K562 (cell line): ENCODE measurements around the gene FAM110D. TPM values are rescaled to one million over a fixed set of nuclear protein-coding genes. Genes with fewer than 3 reads are reported as not detected.

Experiments
- KDM4B ChIP-seq, 2 experiments: fragments of 450-650 bp in 1 of 2; sonication (generic) in 1 of 2; IDR thresholded peaks; 2 replicates each; pipeline ENCODE4 v1.6.1; 2016 to 2017; ENCODE audit warnings: borderline replicate concordance in 2 of 2, antibody characterized with exemption in 1 of 2, low read depth in 1 of 2, mild to moderate bottlenecking in 1 of 2
- PML ChIP-seq: IDR thresholded peaks from 2 replicates; pipeline ENCODE4 v1.6.1; 2012; ENCODE audit warnings: low read length, inconsistent platforms
- RBFOX2 ChIP-seq: fragments of 200-400 bp; formaldehyde crosslinking; IDR thresholded peaks from 2 replicates; pipeline ENCODE4 v1.6.1; 2017; ENCODE audit warnings: low read depth, mild to moderate bottlenecking, low read length, moderate library complexity
- RFX5 ChIP-seq: IDR thresholded peaks from 2 replicates; pipeline ENCODE4 v1.6.1; 2011; ENCODE audit warnings: low read depth, mild to moderate bottlenecking, improper control_type of control experiment, low read length
- polyA plus RNA-seq, 8 experiments: library from polyadenylated mRNA; depleted of rRNA in 4 of 8; stranded (reverse) in 5 of 8; unstranded in 3 of 8; fragments of >200 nt; fragmentation: Nextera tagmentation in 2 of 8; fragmentation: Illumina TruSeq in 1 of 8; extraction: Ambion mirVana in 2 of 8; extraction: Trizol in 1 of 8; gene quantifications; 2 replicates each; pipeline versions ENCODE4 v1.2.1 to v1.2.3, GENCODE V29; 2011 to 2014; ENCODE audit warnings: inconsistent platforms in 1 of 8, missing spikeins in 1 of 8
- total RNA-seq, 7 experiments: library from RNA; depleted of rRNA in 6 of 7; stranded (reverse); fragments of >200 nt in 6 of 7; fragmentation: Illumina TruSeq in 2 of 7; extraction: Trizol in 2 of 7; gene quantifications; 2 replicates each; pipeline versions ENCODE4 v1.2.1 to v1.2.3, GENCODE V29; 2011 to 2021; ENCODE audit warnings: low replicate concordance in 1 of 7
- TF ChIP-seq, protein P1 (sequence below), 2 experiments: fragments of 150-350 bp in 1 of 2; IDR thresholded peaks; 2 replicates each; pipeline ENCODE4 v1.6.1; 2012 to 2016; ENCODE audit warnings: low read depth in 2 of 2, low read length in 2 of 2, mild to moderate bottlenecking in 1 of 2, moderate library complexity in 1 of 2
- TF ChIP-seq, protein P2 (sequence below): fragments of 450-650 bp; IDR thresholded peaks from 2 replicates; pipeline ENCODE4 v1.6.1; 2016; ENCODE audit warnings: borderline replicate concordance
- TF ChIP-seq, protein P3 (sequence below): sonication (generic); formaldehyde crosslinking; IDR thresholded peaks from 2 replicates; pipeline ENCODE4 v1.8.0; 2022; ENCODE audit warnings: missing genetic modification reagents, mild to moderate bottlenecking, borderline replicate concordance
- TF ChIP-seq, protein P4 (sequence below): IDR thresholded peaks from 2 replicates; pipeline ENCODE4 v1.6.1; 2014; ENCODE audit warnings: antibody characterized with exemption
- TF ChIP-seq, protein P5 (sequence below), 3 experiments: fragments of 200-800 bp in 1 of 3; sonication (Bioruptor generic) in 1 of 3; sonication (generic) in 1 of 3; formaldehyde crosslinking in 1 of 3; IDR thresholded peaks; 2 replicates each; pipeline versions ENCODE4 v1.6.1 to v1.8.0; 2016 to 2022; ENCODE audit warnings: mild to moderate bottlenecking in 2 of 3, missing compliant biosample characterization in 2 of 3, missing genetic modification characterization in 2 of 3, missing genetic modification reagents in 1 of 3
- TF ChIP-seq, protein P6 (sequence below): fragments of 250-450 bp; sonication (Bioruptor Pico); IDR thresholded peaks from 2 replicates; pipeline ENCODE4 v1.5.0; 2022; ENCODE audit warnings: mild to moderate bottlenecking

FAM110D gene
- total and polyA plus RNA-seq, 9 of the 15 experiments (the other 6 are each of a cell fraction or from before 2014, with no cell fraction given) = 0.04 to 1.1 (median 0.33) TPM

DNA sequence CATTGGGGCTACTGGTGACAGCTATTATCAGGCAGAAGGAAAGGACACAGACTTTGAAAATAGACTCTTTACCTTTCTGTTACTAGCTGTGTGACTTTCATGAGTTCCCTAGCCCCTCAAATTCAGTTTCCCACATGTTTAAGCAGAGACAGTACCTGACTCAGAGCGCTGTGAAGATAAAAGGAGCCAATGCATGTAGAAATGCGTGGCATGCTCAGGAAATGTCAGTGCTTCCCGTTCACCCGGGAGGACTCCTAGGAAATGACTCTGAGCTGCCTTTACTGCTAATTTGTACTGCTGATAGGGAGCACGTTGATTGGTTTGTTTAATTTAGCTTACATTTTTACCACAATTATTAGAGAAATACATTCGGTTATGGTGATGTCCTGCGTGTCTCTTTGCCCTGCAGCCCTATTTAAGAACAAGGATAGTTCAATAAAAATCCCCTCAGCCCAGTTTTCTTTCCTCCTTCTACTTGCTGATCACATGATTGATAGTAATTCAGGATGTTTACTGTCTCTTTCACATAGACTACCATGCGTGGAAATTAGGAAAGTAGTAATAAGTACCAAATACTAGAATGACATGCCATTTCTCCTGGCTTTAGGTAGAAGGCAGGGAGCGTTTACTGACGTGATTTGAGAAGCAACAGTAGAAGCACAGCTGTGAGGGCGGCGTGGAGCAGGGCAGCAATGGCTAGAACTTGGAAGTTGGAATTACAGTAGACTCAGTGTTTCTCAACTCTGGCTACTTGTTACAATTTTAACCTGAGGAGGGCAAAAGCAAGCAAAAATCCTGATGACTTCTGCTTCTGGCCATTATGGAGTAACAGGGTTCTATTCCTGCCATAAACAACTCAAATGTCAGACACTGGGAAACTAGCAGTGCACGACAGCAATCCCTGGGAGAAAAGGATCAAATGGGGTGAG lies 31.4 kb upstream of the FAM110D start (continued):
- TF ChIP-seq, protein P1, sequence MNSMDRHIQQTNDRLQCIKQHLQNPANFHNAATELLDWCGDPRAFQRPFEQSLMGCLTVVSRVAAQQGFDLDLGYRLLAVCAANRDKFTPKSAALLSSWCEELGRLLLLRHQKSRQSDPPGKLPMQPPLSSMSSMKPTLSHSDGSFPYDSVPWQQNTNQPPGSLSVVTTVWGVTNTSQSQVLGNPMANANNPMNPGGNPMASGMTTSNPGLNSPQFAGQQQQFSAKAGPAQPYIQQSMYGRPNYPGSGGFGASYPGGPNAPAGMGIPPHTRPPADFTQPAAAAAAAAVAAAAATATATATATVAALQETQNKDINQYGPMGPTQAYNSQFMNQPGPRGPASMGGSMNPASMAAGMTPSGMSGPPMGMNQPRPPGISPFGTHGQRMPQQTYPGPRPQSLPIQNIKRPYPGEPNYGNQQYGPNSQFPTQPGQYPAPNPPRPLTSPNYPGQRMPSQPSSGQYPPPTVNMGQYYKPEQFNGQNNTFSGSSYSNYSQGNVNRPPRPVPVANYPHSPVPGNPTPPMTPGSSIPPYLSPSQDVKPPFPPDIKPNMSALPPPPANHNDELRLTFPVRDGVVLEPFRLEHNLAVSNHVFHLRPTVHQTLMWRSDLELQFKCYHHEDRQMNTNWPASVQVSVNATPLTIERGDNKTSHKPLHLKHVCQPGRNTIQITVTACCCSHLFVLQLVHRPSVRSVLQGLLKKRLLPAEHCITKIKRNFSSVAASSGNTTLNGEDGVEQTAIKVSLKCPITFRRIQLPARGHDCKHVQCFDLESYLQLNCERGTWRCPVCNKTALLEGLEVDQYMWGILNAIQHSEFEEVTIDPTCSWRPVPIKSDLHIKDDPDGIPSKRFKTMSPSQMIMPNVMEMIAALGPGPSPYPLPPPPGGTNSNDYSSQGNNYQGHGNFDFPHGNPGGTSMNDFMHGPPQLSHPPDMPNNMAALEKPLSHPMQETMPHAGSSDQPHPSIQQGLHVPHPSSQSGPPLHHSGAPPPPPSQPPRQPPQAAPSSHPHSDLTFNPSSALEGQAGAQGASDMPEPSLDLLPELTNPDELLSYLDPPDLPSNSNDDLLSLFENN (IDR thresholded peaks at IDR 0.05; ENCODE audit: low read depth in 2 of 2, low read length in 2 of 2) = no peak
- TF ChIP-seq, protein P2, sequence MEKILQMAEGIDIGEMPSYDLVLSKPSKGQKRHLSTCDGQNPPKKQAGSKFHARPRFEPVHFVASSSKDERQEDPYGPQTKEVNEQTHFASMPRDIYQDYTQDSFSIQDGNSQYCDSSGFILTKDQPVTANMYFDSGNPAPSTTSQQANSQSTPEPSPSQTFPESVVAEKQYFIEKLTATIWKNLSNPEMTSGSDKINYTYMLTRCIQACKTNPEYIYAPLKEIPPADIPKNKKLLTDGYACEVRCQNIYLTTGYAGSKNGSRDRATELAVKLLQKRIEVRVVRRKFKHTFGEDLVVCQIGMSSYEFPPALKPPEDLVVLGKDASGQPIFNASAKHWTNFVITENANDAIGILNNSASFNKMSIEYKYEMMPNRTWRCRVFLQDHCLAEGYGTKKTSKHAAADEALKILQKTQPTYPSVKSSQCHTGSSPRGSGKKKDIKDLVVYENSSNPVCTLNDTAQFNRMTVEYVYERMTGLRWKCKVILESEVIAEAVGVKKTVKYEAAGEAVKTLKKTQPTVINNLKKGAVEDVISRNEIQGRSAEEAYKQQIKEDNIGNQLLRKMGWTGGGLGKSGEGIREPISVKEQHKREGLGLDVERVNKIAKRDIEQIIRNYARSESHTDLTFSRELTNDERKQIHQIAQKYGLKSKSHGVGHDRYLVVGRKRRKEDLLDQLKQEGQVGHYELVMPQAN = no peak
- 0 out of 2 replicates have a peak, but pooled peaks have one; percentile 13 for TF ChIP-seq PML
- peak; percentile 7; the same call in 1 of the 2 replicates for TF ChIP-seq RBFOX2
- TF ChIP-seq, protein P3, sequence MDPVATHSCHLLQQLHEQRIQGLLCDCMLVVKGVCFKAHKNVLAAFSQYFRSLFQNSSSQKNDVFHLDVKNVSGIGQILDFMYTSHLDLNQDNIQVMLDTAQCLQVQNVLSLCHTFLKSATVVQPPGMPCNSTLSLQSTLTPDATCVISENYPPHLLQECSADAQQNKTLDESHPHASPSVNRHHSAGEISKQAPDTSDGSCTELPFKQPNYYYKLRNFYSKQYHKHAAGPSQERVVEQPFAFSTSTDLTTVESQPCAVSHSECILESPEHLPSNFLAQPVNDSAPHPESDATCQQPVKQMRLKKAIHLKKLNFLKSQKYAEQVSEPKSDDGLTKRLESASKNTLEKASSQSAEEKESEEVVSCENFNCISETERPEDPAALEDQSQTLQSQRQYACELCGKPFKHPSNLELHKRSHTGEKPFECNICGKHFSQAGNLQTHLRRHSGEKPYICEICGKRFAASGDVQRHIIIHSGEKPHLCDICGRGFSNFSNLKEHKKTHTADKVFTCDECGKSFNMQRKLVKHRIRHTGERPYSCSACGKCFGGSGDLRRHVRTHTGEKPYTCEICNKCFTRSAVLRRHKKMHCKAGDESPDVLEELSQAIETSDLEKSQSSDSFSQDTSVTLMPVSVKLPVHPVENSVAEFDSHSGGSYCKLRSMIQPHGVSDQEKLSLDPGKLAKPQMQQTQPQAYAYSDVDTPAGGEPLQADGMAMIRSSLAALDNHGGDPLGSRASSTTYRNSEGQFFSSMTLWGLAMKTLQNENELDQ = no peak; the same call in 1 of the 2 replicates
- no peak for TF ChIP-seq RFX5
- TF ChIP-seq KDM4B (IDR thresholded peaks at IDR 0.05; ENCODE audit: borderline replicate concordance in 2 of 2, low read depth in 1 of 2) = no peak
- TF ChIP-seq, protein P4, sequence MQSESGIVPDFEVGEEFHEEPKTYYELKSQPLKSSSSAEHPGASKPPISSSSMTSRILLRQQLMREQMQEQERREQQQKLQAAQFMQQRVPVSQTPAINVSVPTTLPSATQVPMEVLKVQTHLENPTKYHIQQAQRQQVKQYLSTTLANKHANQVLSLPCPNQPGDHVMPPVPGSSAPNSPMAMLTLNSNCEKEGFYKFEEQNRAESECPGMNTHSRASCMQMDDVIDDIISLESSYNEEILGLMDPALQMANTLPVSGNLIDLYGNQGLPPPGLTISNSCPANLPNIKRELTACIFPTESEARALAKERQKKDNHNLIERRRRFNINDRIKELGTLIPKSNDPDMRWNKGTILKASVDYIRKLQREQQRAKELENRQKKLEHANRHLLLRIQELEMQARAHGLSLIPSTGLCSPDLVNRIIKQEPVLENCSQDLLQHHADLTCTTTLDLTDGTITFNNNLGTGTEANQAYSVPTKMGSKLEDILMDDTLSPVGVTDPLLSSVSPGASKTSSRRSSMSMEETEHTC = no peak
- TF ChIP-seq, protein P5, sequence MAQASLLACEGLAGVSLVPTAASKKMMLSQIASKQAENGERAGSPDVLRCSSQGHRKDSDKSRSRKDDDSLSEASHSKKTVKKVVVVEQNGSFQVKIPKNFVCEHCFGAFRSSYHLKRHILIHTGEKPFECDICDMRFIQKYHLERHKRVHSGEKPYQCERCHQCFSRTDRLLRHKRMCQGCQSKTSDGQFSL (CRISPR knock-in tag; IDR thresholded peaks at IDR 0.05) = no peak
- TF ChIP-seq, protein P5 (tag; IDR thresholded peaks at IDR 0.05) = peak in 1 of 2 experiments; percentile 60; a peak in 2 of 4 replicates
- TF ChIP-seq, protein P6, sequence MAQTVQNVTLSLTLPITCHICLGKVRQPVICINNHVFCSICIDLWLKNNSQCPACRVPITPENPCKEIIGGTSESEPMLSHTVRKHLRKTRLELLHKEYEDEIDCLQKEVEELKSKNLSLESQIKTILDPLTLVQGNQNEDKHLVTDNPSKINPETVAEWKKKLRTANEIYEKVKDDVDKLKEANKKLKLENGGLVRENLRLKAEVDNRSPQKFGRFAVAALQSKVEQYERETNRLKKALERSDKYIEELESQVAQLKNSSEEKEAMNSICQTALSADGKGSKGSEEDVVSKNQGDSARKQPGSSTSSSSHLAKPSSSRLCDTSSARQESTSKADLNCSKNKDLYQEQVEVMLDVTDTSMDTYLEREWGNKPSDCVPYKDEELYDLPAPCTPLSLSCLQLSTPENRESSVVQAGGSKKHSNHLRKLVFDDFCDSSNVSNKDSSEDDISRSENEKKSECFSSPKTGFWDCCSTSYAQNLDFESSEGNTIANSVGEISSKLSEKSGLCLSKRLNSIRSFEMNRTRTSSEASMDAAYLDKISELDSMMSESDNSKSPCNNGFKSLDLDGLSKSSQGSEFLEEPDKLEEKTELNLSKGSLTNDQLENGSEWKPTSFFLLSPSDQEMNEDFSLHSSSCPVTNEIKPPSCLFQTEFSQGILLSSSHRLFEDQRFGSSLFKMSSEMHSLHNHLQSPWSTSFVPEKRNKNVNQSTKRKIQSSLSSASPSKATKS (CRISPR knock-in tag) = peak; percentile 78; the same call in 1 of the 2 replicates
